HG03565 (cell line): ENCODE data around the gene PSMA3.

Experiments
- ATAC-seq: cut with Tn5 transposase; IDR thresholded peaks from one replicate; pipeline ENCODE4 v1.9.1; 2021; ENCODE audit warnings: mild to moderate bottlenecking, moderate library complexity; ENCODE audit not compliant: unreplicated experiment

PSMA3 gene

GRCh38 chr14:58270628-58271027, 26.0 kb downstream of the PSMA3 start:
- no peak for ATAC-seq

GRCh38 chr14:58272588-58273372, 28.1 kb downstream of the PSMA3 start:
- no peak for ATAC-seq

GRCh38 chr14:58274881-58275280, 30.2 kb downstream of the PSMA3 start:
- no peak for ATAC-seq

- no peak for ATAC-seq
These were observed 31.0 kb downstream of the PSMA3 start for GRCh38 chr14:58275527-58276190.

GRCh38 chr14:58276208-58276607, 31.6 kb downstream of the PSMA3 start:
- ATAC-seq: no peak

GRCh38 chr14:58278177-58278576, 33.5 kb downstream of the PSMA3 start:
- no peak for ATAC-seq

GRCh38 chr14:58280954-58281787, 36.5 kb downstream of the PSMA3 start:
- ATAC-seq: peak; percentile 55

- ATAC-seq: no peak
These were observed 37.3 kb downstream of the PSMA3 start for GRCh38 chr14:58281969-58282368.

- ATAC-seq: no peak
These were observed 38.4 kb downstream of the PSMA3 start for GRCh38 chr14:58282925-58283593.

GRCh38 chr14:58283730-58284129, 39.1 kb downstream of the PSMA3 start:
- ATAC-seq: no peak

- no peak for ATAC-seq
These were observed 40.5 kb downstream of the PSMA3 start for GRCh38 chr14:58285132-58285531.

- ATAC-seq: no peak
These were observed 43.0 kb downstream of the PSMA3 start for GRCh38 chr14:58287607-58288042.

GRCh38 chr14:58288106-58288792, 43.6 kb downstream of the PSMA3 start:
- no peak for ATAC-seq

- ATAC-seq: no peak
These were observed 47.0 kb downstream of the PSMA3 start for GRCh38 chr14:58291646-58292045.

GRCh38 chr14:58292187-58292586, 47.5 kb downstream of the PSMA3 start:
- no peak for ATAC-seq

GRCh38 chr14:58294201-58294600, 49.6 kb downstream of the PSMA3 start:
- no peak for ATAC-seq

GRCh38 chr14:58296726-58297125, 52.1 kb downstream of the PSMA3 start:
- ATAC-seq: no peak

- ATAC-seq: no peak
These were observed 52.7 kb downstream of the PSMA3 start for GRCh38 chr14:58297412-58297761.

GRCh38 chr14:58297762-58298476, 53.3 kb downstream of the PSMA3 start:
- ATAC-seq: peak; percentile 75
